ENCODE data around the gene KNG1. TPM values are rescaled to one million over a fixed set of nuclear protein-coding genes. Genes with fewer than 3 reads are reported as not detected.

Gene KNG1
- total and polyA plus RNA-seq, 2 of the 8 experiments (the other 6 are each of a cell fraction or from before 2014, with no cell fraction given) = 0.05 TPM; not detected in 1

GRCh38 chr3:186772281-186772694 is 55.1 kb downstream of the KNG1 start:
- Histone ChIP-seq H2BK12ac (ENCODE audit: low read depth, low read length) (0 out of 2 replicates have a peak overlapping the region, but pooled peaks have one; percentile 64), H3K14ac (ENCODE audit: insufficient read length) (no peak overlapping the region), H3K27me3 (replicated peaks in 1 of 4; ENCODE audit: control insufficient read depth in 3 of 4, extremely low read depth in 1 of 4, insufficient read depth in 3 of 4, low read length in 3 of 4) (peaks cover 0 to 3% (median 0%) of the 10 kb centered on the region in 4 experiments; a peak in 2 of 7 replicates), H3K23me2 (ENCODE audit: low read depth, low read length) (no peaks in the 10 kb centered on the region), H3K36me3 (ENCODE audit: control insufficient read depth in 2 of 4, insufficient read depth in 4 of 4, low read length in 3 of 4) (no peaks in the 10 kb centered on the region), H2AFZ (ENCODE audit: low read length) (peak overlapping the region; percentile 37; the same call in 1 of the 2 replicates), H2BK120ac (replicated peaks; ENCODE audit: low read depth, low read length) (no peak overlapping the region), H3K79me1 (ENCODE audit: low read depth, low read length) (no peaks in the 10 kb centered on the region), H3K9ac (replicated peaks in 1 of 4; ENCODE audit: extremely low read depth in 1 of 4, low read depth in 3 of 4, low read length in 3 of 4) (no peak overlapping the region; a peak in 1 of 7 replicates), H3K18ac (ENCODE audit: extremely low read depth, low read length) (peak overlapping the region; percentile 42; the same call in 1 of the 2 replicates), H2AK5ac (ENCODE audit: low read depth, low read length) (no peak overlapping the region), H4K8ac (ENCODE audit: extremely low read depth, insufficient read depth, low read length) (peak overlapping the region; percentile 88), H3K23ac (ENCODE audit: insufficient read length) (no peak overlapping the region), H3K79me2 (ENCODE audit: control insufficient read depth in 1 of 2, insufficient read depth in 2 of 2, low read length in 2 of 2) (no peaks in the 10 kb centered on the region), H2BK5ac (ENCODE audit: low read depth, low read length) (no peak overlapping the region), H3K4ac (replicated peaks; ENCODE audit: insufficient read length, low read depth, low read length) (no peak overlapping the region), H4K5ac (ENCODE audit: insufficient read length, low read depth, low read length) (no peak overlapping the region), H3K27ac (ENCODE audit: low read depth, low read length) (no peak overlapping the region), H3K4me1 (replicated peaks in 1 of 4; ENCODE audit: control insufficient read depth in 3 of 4, insufficient read depth in 4 of 4, low read length in 3 of 4) (peaks cover 0 to 19% (median 5%) of the 10 kb centered on the region in 4 experiments; a peak in 6 of 7 replicates), H3K9me3 (ENCODE audit: insufficient read depth in 2 of 2, low read depth in 1 of 2, low read length in 1 of 2) (no peaks in the 10 kb centered on the region), H4K91ac (replicated peaks; ENCODE audit: insufficient read length, low read length) (no peak overlapping the region), H3K4me3 (ENCODE audit: extremely low read depth in 1 of 4, insufficient read depth in 2 of 4, low read depth in 3 of 4, low read length in 4 of 4) (no peak overlapping the region; a peak in 1 of 8 replicates), H3K56ac (replicated peaks; ENCODE audit: insufficient read length, low read depth, low read length) (no peak overlapping the region), H2BK20ac (ENCODE audit: low read length) (no peak overlapping the region), H4K20me1 (replicated peaks in 1 of 2; ENCODE audit: control insufficient read depth in 1 of 2, insufficient read depth in 2 of 2, low read length in 2 of 2) (no peaks in the 10 kb centered on the region), H3K4me2 (ENCODE audit: insufficient read depth in 1 of 2, low read depth in 2 of 2, low read length in 2 of 2) (0 out of 4 replicates have a peak overlapping the region, but pooled peaks of 1 of the 2 experiments have one; percentile 12), H2BK15ac (ENCODE audit: low read length) (no peak overlapping the region)
- DNase-seq (ENCODE audit: low read depth in 1 of 2, low spot score in 2 of 2) (no peak), FAIRE-seq (no peak)
- ChIA-PET CTCF (ENCODE audit: partially characterized antibody) (interaction anchor here (0.7 to 10.6 kb wide), 4 partner anchors 9 to 156 kb away, joined by 3 to 81 read pairs (median 6); no protein-coding TSS in a partner anchor), POLR2A (ENCODE audit: partially characterized antibody) (interaction anchor here (0.7 to 8.0 kb wide), 6 partner anchors 12 to 34 kb away, joined by 3 to 170 read pairs (median 6); partner anchors contain the start of genes EIF4A2 and RFC4)
- WGBS, 2 experiments (ENCODE audit: extremely low coverage in 1 of 2, insufficient coverage in 1 of 2, insufficient read length in 1 of 2, insufficient replicate concordance in 2 of 2, low coverage in 1 of 2, low lambda C conversion rate in 2 of 2, missing lambda C conversion rate in 1 of 2) = 56% methylated on average over 17 of the region's 26 CpGs; no CpG with 5 or more reads in 1 of the 2 experiments
- TF ChIP-seq, protein P1, sequence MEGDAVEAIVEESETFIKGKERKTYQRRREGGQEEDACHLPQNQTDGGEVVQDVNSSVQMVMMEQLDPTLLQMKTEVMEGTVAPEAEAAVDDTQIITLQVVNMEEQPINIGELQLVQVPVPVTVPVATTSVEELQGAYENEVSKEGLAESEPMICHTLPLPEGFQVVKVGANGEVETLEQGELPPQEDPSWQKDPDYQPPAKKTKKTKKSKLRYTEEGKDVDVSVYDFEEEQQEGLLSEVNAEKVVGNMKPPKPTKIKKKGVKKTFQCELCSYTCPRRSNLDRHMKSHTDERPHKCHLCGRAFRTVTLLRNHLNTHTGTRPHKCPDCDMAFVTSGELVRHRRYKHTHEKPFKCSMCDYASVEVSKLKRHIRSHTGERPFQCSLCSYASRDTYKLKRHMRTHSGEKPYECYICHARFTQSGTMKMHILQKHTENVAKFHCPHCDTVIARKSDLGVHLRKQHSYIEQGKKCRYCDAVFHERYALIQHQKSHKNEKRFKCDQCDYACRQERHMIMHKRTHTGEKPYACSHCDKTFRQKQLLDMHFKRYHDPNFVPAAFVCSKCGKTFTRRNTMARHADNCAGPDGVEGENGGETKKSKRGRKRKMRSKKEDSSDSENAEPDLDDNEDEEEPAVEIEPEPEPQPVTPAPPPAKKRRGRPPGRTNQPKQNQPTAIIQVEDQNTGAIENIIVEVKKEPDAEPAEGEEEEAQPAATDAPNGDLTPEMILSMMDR (IDR thresholded peaks at IDR 0.05; ENCODE audit: control extremely low read depth in 1 of 3, insufficient read depth in 1 of 3, low read depth in 1 of 3, low read length in 3 of 3) = peak in 1 of 3 experiments; percentile 0; a peak in 1 of 4 replicates
- TF ChIP-seq RAD21 (IDR thresholded peaks at IDR 0.05 in 1 of 2, conservative IDR thresholded peaks at IDR 0.05 in 1 of 2; ENCODE audit: low read depth in 2 of 2, low read length in 2 of 2) (0 out of 4 replicates have a peak, but pooled peaks of 1 of the 2 experiments have one; percentile 4), SP4 (IDR thresholded peaks at IDR 0.05; ENCODE audit: low read length) (no peak)

All from H1 (cell line).